Peyer's patch (tissue), 4 donors: ENCODE data around the gene TAF11. TPM values are rescaled to one million over a fixed set of nuclear protein-coding genes. Genes with fewer than 3 reads are reported as not detected.

Experiments used
- DNase-seq, 3 donors: peaks; one replicate each; pipeline ENCODE4 v3.0.0-alpha.2; 2017 to 2019
- H3K27ac ChIP-seq, 4 donors: fragments of 200-600 bp; sonication (generic); one replicate each; pipeline ENCODE4 v1.5.1; 2016 to 2019
- H3K27me3 ChIP-seq, 2 donors: fragments of 200-600 bp; sonication (generic); one replicate each; pipeline ENCODE4 v1.5.1; 2019
- H3K36me3 ChIP-seq, 3 donors: fragments of 200-600 bp; sonication (generic); one replicate each; pipeline ENCODE4 v1.5.1; 2016 to 2019
- H3K4me1 ChIP-seq, 4 donors: fragments of 200-600 bp; sonication (generic); one replicate each; pipeline ENCODE4 v1.5.1; 2016 to 2019
- H3K4me3 ChIP-seq, 4 donors: fragments of 200-600 bp; sonication (generic); 1 replicate in 3 of 4; 2 replicates in 1 of 4; pipeline ENCODE4 v1.5.1; 2016 to 2019; ENCODE audit warnings: mild to moderate bottlenecking in 1 of 4
- H3K9me3 ChIP-seq, 4 donors: fragments of 200-600 bp; sonication (generic); one replicate each; pipeline ENCODE4 v1.5.1; 2016 to 2019; ENCODE audit warnings: mild to moderate bottlenecking in 1 of 4
- POLR2A ChIP-seq, 2 donors: fragments of 450-650 bp; IDR thresholded peaks; one replicate each; pipeline ENCODE4 v1.5.1; 2017; ENCODE audit warnings: antibody characterized with exemption in 2 of 2, mild to moderate bottlenecking in 2 of 2, moderate library complexity in 2 of 2
- total RNA-seq, 4 donors: library from RNA; depleted of rRNA; stranded (reverse); fragments of >200 nt; gene quantifications; one replicate each; pipeline ENCODE4 v1.1.0, GENCODE V29; 2016
- TF ChIP-seq, protein P1 (sequence below), 6 experiments: fragments of 450-650 bp in 4 of 6; fragments of 200-600 bp in 2 of 6; sonication (generic) in 1 of 6; IDR thresholded peaks; one replicate each; pipeline ENCODE4 v1.5.1; 2017 to 2019; ENCODE audit warnings: antibody characterized with exemption in 6 of 6, mild to moderate bottlenecking in 3 of 6, moderate library complexity in 1 of 6

Gene TAF11
- total RNA-seq, 4 donors from 2014 or later = 22.1 to 30.5 (median 25.4) TPM

DNA sequence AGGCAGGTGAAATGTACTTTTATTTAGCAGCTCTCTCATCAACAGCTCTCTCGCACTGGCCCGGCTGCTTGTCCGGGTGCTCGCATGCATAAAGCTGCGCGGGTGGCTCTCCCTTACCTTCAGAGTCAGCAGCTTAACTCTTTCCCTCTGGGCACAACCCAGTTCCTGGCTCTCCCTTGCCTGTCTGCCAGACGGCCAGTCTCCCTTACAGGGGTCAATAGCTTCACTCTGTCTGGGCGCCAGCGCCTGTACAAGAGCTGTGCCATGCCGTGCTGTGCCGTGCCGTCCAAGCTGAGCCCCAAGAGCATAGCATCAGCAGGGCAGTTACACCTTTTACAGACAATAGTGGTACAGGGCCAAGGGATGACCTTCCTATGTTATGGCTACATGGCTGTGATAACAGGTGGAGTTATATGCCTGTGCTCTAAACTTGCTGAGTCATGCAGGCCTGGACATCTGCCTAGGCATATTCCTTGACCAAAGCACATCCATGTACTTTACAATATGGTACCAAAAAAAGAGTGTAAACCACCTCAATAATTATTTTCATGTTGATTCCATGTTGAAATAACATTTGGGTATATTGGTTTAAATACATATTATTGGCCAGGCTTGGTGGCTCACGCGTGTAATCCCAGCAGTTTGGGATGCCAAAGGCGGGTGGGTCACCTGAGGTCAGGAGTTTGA is 48.0 kb downstream of the TAF11 start:
- peaks cover 0 to 25% (median 0%) of the 10 kb centered on the region in 3 donors for H3K36me3 ChIP-seq
- no peaks in the 10 kb centered on the region for H3K9me3 ChIP-seq
- no peak for TF ChIP-seq POLR2A (IDR thresholded peaks at IDR 0.05)
- TF ChIP-seq, protein P1, sequence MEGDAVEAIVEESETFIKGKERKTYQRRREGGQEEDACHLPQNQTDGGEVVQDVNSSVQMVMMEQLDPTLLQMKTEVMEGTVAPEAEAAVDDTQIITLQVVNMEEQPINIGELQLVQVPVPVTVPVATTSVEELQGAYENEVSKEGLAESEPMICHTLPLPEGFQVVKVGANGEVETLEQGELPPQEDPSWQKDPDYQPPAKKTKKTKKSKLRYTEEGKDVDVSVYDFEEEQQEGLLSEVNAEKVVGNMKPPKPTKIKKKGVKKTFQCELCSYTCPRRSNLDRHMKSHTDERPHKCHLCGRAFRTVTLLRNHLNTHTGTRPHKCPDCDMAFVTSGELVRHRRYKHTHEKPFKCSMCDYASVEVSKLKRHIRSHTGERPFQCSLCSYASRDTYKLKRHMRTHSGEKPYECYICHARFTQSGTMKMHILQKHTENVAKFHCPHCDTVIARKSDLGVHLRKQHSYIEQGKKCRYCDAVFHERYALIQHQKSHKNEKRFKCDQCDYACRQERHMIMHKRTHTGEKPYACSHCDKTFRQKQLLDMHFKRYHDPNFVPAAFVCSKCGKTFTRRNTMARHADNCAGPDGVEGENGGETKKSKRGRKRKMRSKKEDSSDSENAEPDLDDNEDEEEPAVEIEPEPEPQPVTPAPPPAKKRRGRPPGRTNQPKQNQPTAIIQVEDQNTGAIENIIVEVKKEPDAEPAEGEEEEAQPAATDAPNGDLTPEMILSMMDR (IDR thresholded peaks at IDR 0.05) = no peak
- no peaks in the 10 kb centered on the region for H3K27me3 ChIP-seq
- no peaks in the 10 kb centered on the region for H3K4me1 ChIP-seq
- no peak for DNase-seq
- no peak overlapping the region for H3K27ac ChIP-seq
- H3K4me3 ChIP-seq = no peak overlapping the region

DNA sequence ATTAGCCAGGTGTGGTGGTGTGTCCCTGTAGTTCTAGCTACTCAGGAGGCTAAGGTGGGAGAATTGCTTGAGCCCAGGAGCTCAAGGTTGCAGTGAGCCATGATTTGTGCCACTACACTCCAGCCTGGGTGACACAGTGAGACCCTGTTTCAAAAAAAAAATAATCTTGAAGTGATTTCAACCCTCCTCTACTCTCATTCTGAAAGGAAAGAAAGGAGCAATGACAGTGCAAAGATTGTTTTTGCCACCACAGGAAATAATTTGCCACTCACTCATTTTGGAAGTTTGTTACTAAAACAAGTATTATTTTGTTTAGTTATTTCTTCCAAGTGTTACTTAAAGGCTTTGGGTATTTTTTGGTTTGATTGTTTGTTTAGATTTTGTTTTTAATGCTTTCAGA is 50.3 kb downstream of the TAF11 start:
- no peak overlapping the region for H3K27ac ChIP-seq
- no peaks in the 10 kb centered on the region for H3K9me3 ChIP-seq
- no peaks in the 10 kb centered on the region for H3K27me3 ChIP-seq
- H3K4me1 ChIP-seq = no peaks in the 10 kb centered on the region
- H3K4me3 ChIP-seq = no peak overlapping the region
- H3K36me3 ChIP-seq = peaks cover 0 to 33% (median 0%) of the 10 kb centered on the region in 3 donors
- DNase-seq = no peak
- TF ChIP-seq POLR2A (IDR thresholded peaks at IDR 0.05) = no peak
- TF ChIP-seq, protein P1 (IDR thresholded peaks at IDR 0.05) = no peak

DNA sequence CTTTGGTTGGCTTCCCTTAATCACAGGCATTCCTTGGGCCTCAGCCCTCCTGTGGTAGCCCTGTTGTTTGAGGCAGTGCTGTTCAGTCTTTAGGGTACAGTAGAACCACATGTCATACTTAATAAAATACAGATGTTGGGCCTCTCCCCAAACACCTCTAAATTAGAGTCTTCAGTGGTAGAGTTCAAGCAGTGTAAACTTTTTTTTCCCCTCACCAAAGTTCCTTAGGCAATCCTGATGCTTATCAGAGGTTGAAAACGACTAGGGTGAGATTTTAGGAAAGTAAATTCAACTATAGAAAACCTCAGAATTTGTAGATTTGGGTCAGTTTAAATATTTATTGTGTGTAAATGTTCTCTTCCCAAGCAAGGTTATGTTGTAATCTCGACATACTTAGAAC is 51.4 kb downstream of the TAF11 start:
- Histone ChIP-seq H3K4me1 (no peaks in the 10 kb centered on the region), H3K27me3 (no peaks in the 10 kb centered on the region), H3K27ac (no peak overlapping the region), H3K36me3 (peaks cover 0 to 33% (median 0%) of the 10 kb centered on the region in 3 donors), H3K9me3 (no peaks in the 10 kb centered on the region), H3K4me3 (no peak overlapping the region)
- TF ChIP-seq, protein P1 (IDR thresholded peaks at IDR 0.05) = no peak
- TF ChIP-seq POLR2A (IDR thresholded peaks at IDR 0.05) = no peak
- no peak for DNase-seq

DNA sequence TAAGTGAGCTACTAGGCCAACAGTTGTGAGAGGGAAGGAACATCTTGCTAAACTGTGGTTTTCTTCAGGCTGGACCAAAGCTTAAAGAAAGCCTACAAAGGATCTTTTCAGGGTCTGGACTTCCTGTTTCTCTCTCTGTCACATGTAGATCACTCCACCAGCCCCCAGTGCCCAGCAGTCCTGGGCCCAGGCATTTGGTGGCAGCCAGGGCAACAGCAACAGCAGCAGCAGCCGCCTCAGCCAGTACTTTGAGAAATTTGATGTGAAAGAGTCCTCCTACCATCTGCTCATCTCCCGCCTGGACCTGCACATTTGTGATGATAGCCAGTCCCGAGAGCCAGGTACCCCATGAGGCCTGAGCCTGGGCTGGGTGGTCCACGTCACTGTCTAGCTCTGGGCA is 51.8 kb downstream of the TAF11 start:
- no peak overlapping the region for H3K27ac ChIP-seq
- TF ChIP-seq POLR2A (IDR thresholded peaks at IDR 0.05) = no peak
- TF ChIP-seq, protein P1 (IDR thresholded peaks at IDR 0.05) = no peak
- H3K4me3 ChIP-seq = no peak overlapping the region
- no peaks in the 10 kb centered on the region for H3K4me1 ChIP-seq
- no peak for DNase-seq
- peaks cover 0 to 33% (median 0%) of the 10 kb centered on the region in 3 donors for H3K36me3 ChIP-seq
- H3K27me3 ChIP-seq = no peaks in the 10 kb centered on the region
- no peaks in the 10 kb centered on the region for H3K9me3 ChIP-seq

DNA sequence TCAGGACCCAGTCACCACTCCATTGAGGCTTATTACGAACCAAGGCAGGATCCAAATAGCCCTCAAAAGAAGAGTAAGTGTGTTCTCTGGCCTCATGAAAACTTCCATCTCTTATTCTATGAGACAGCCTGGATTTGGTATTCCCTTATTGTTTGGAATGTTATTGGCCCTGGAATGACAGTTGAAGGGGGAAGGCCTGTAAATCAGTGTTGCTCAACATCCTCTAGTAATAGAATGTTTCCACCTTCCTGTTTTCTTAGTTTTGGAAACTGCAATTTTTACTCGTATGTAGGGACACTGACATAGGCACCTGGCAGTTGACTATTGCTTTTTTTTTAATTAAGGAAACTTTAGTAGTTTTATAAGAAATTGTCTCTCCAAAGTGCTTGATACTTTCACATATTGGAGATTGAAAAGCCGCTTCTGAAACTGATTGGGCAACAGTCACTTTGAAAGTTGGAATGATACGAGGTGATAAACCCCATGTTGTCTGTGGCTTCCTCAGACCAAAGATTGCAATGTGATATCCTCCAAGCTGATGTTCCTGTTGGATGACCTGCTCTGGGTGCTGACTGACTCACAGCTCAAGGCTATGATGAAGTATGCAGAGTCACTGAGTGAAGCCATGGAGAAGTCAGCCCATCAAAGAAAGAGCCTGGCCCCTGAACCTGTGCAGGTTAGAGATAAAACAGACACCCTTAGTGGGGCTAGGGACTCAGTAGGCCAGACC is 52.9 kb downstream of the TAF11 start:
- no peaks in the 10 kb centered on the region for H3K9me3 ChIP-seq
- peaks cover 0 to 34% (median 0%) of the 10 kb centered on the region in 3 donors for H3K36me3 ChIP-seq
- H3K27ac ChIP-seq = no peak overlapping the region
- H3K4me3 ChIP-seq = no peak overlapping the region
- H3K4me1 ChIP-seq = no peaks in the 10 kb centered on the region
- no peak for DNase-seq
- TF ChIP-seq, protein P1 (IDR thresholded peaks at IDR 0.05) = no peak
- TF ChIP-seq POLR2A (IDR thresholded peaks at IDR 0.05) = no peak
- no peaks in the 10 kb centered on the region for H3K27me3 ChIP-seq
